ENCODE measurements around the gene RALGDS.

RALGDS gene

GRCh38 chr9:133116346-133117231, 4.5 kb downstream of the RALGDS start:
- DNase-seq (ENCODE audit: low spot score) = no peak
- no peak for TF ChIP-seq CTCF (IDR thresholded peaks at IDR 0.05; ENCODE audit: extremely low read depth, missing control alignments)

GRCh38 chr9:133115604-133116345, 5.3 kb downstream of the RALGDS start:
- TF ChIP-seq CTCF (IDR thresholded peaks at IDR 0.05; ENCODE audit: extremely low read depth, missing control alignments) = no peak
- peak; percentile 93 for DNase-seq (ENCODE audit: low spot score)

- TF ChIP-seq CTCF (IDR thresholded peaks at IDR 0.05; ENCODE audit: extremely low read depth, missing control alignments) = no peak
Observed at GRCh38 chr9:133114886-133115603, 6.0 kb downstream of the RALGDS start.

GRCh38 chr9:133113949-133114885, 6.8 kb downstream of the RALGDS start:
- TF ChIP-seq CTCF (IDR thresholded peaks at IDR 0.05; ENCODE audit: extremely low read depth, missing control alignments) = no peak
- DNase-seq (ENCODE audit: low spot score) = no peak

More at GRCh38 chr9:133114886-133115603, 6.0 kb downstream of the RALGDS start:
- DNase-seq (ENCODE audit: low spot score) = no peak

- DNase-seq (ENCODE audit: low spot score) = no peak
- no peak for TF ChIP-seq CTCF (IDR thresholded peaks at IDR 0.05; ENCODE audit: extremely low read depth, missing control alignments)
Observed at GRCh38 chr9:133113163-133113948, 7.7 kb downstream of the RALGDS start.

GRCh38 chr9:133112663-133113026, 8.4 kb downstream of the RALGDS start:
- peak; percentile 58 for DNase-seq (ENCODE audit: low spot score)
- TF ChIP-seq CTCF (IDR thresholded peaks at IDR 0.05; ENCODE audit: extremely low read depth, missing control alignments) = no peak

Data from GM20000 (cell line).